ENCODE results near the gene SIDT1. TPM values are rescaled to one million over a fixed set of nuclear protein-coding genes. Genes with fewer than 3 reads are reported as not detected.

Gene SIDT1
- total and polyA plus RNA-seq, 2 donors (not counting 1 experiment from before 2014, with no cell fraction given), result 0.01 TPM; not detected in 1

DNA sequence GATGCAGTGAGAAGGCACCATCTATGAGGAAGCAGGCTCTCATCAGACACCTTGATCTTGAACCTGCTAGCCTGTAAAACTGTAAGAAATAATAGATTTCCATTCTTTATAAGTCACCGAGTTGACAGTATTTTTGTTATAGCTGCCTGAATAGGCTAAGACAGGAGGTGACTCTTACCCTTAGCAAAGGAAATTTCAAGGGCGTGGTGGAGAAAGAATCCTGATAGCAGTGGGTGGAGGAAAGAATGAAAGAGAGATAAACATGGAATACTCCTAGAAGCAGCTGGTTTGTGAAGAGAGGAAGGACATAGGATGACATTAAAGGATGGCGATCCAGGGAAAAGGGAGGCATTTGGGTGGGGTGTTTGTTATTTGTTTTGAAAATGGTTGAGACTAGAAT lies 41.4 kb downstream of the SIDT1 start:
- TF ChIP-seq EZH2 (IDR thresholded peaks at IDR 0.05; ENCODE audit: low read length, missing control alignments), result no peak
- TF ChIP-seq, protein P1, sequence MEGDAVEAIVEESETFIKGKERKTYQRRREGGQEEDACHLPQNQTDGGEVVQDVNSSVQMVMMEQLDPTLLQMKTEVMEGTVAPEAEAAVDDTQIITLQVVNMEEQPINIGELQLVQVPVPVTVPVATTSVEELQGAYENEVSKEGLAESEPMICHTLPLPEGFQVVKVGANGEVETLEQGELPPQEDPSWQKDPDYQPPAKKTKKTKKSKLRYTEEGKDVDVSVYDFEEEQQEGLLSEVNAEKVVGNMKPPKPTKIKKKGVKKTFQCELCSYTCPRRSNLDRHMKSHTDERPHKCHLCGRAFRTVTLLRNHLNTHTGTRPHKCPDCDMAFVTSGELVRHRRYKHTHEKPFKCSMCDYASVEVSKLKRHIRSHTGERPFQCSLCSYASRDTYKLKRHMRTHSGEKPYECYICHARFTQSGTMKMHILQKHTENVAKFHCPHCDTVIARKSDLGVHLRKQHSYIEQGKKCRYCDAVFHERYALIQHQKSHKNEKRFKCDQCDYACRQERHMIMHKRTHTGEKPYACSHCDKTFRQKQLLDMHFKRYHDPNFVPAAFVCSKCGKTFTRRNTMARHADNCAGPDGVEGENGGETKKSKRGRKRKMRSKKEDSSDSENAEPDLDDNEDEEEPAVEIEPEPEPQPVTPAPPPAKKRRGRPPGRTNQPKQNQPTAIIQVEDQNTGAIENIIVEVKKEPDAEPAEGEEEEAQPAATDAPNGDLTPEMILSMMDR (conservative IDR thresholded peaks at IDR 0.05 in 1 of 2, IDR thresholded peaks at IDR 0.05 in 1 of 2; ENCODE audit: low read depth in 1 of 2, low read length in 2 of 2), result no peak
- no peaks in the 10 kb centered on the region for H3K79me2 ChIP-seq (ENCODE audit: control insufficient read depth, insufficient read depth, low read length)
- H3K27ac ChIP-seq (ENCODE audit: insufficient read depth, low read length), result no peak overlapping the region
- no peak overlapping the region for H3K4me2 ChIP-seq (ENCODE audit: extremely low read depth, insufficient read depth, low read length)
- no peaks in the 10 kb centered on the region for H3K4me1 ChIP-seq (ENCODE audit: control insufficient read depth, extremely low read depth, insufficient read depth, low read length)
- H2AFZ ChIP-seq (ENCODE audit: low read length), result no peak overlapping the region
- H3K9ac ChIP-seq (ENCODE audit: insufficient read depth, low read length), result no peak overlapping the region
- H3K9me3 ChIP-seq (ENCODE audit: control insufficient read depth, insufficient read depth, low read depth, low read length), result no peaks in the 10 kb centered on the region
- H3K36me3 ChIP-seq (ENCODE audit: control insufficient read depth, insufficient read depth, low read length), result no peaks in the 10 kb centered on the region
- H3K4me3 ChIP-seq (replicated peaks in 1 of 4; ENCODE audit: control extremely low read depth in 1 of 4, insufficient read depth in 1 of 4, low read depth in 3 of 4, low read length in 4 of 4), result no peak overlapping the region
- no peak for DNase-seq (ENCODE audit: low read depth in 2 of 2)
- peaks cover 2% of the 10 kb centered on the region for H3K27me3 ChIP-seq (ENCODE audit: control insufficient read depth, insufficient read depth, low read length)
- H4K20me1 ChIP-seq (ENCODE audit: control insufficient read depth, extremely low read depth, insufficient read depth, low read length), result no peaks in the 10 kb centered on the region

DNA sequence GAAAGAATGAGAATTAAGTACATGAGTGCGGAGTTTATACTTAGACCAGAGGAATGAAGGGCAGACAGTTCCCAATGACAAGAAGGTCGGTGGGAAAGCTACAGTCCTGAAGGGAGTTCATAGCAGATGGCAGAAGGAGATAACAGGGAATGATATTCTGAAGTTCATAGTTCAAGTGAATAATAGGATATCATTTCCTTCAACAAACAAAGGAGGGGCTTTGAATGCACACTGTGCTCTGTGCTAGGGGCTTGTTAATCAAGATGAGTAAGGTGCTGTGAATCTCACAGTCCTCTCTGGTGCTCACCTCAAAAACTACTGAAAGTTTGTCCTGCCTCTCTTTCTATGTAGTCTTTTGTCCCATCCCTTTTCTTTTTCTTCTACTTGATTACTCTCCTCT lies 41.9 kb downstream of the SIDT1 start:
- no peak overlapping the region for H3K4me2 ChIP-seq (ENCODE audit: extremely low read depth, insufficient read depth, low read length)
- H3K9me3 ChIP-seq (ENCODE audit: control insufficient read depth, insufficient read depth, low read depth, low read length), result no peaks in the 10 kb centered on the region
- H3K79me2 ChIP-seq (ENCODE audit: control insufficient read depth, insufficient read depth, low read length), result no peaks in the 10 kb centered on the region
- no peak overlapping the region for H3K27ac ChIP-seq (ENCODE audit: insufficient read depth, low read length)
- peaks cover 2% of the 10 kb centered on the region for H3K27me3 ChIP-seq (ENCODE audit: control insufficient read depth, insufficient read depth, low read length)
- no peaks in the 10 kb centered on the region for H3K36me3 ChIP-seq (ENCODE audit: control insufficient read depth, insufficient read depth, low read length)
- no peak overlapping the region for H3K4me3 ChIP-seq (replicated peaks in 1 of 4; ENCODE audit: control extremely low read depth in 1 of 4, insufficient read depth in 1 of 4, low read depth in 3 of 4, low read length in 4 of 4)
- TF ChIP-seq, protein P1 (conservative IDR thresholded peaks at IDR 0.05 in 1 of 2, IDR thresholded peaks at IDR 0.05 in 1 of 2; ENCODE audit: low read depth in 1 of 2, low read length in 2 of 2), result no peak
- TF ChIP-seq EZH2 (IDR thresholded peaks at IDR 0.05; ENCODE audit: low read length, missing control alignments), result no peak
- H4K20me1 ChIP-seq (ENCODE audit: control insufficient read depth, extremely low read depth, insufficient read depth, low read length), result no peaks in the 10 kb centered on the region
- no peak overlapping the region for H3K9ac ChIP-seq (ENCODE audit: insufficient read depth, low read length)
- no peak overlapping the region for H2AFZ ChIP-seq (ENCODE audit: low read length)
- DNase-seq (ENCODE audit: low read depth in 2 of 2), result no peak
- no peaks in the 10 kb centered on the region for H3K4me1 ChIP-seq (ENCODE audit: control insufficient read depth, extremely low read depth, insufficient read depth, low read length)

DNA sequence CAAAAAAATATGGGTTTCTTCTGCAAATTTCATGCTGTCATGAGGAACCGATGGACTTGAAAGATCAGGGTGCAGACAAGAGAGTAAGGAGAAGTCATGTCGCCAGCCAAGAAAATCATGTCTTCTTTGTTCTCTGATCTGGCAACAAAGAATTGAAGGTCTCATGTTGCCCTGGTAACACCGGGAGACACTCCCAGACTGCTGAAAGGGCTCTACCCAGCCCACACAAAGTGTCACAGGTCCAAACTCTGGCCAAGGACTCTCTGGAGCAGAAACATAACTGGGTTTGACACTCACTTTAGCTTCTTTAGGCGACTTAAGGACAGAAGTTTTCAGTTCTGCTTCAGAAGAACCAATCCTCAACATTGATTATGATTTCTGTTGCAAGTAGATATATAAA lies 42.9 kb downstream of the SIDT1 start:
- DNase-seq (ENCODE audit: low read depth in 2 of 2), result no peak
- H3K4me3 ChIP-seq (replicated peaks in 1 of 4; ENCODE audit: control extremely low read depth in 1 of 4, insufficient read depth in 1 of 4, low read depth in 3 of 4, low read length in 4 of 4), result no peak overlapping the region
- TF ChIP-seq, protein P1 (conservative IDR thresholded peaks at IDR 0.05 in 1 of 2, IDR thresholded peaks at IDR 0.05 in 1 of 2; ENCODE audit: low read depth in 1 of 2, low read length in 2 of 2), result no peak
- TF ChIP-seq EZH2 (IDR thresholded peaks at IDR 0.05; ENCODE audit: low read length, missing control alignments), result no peak

More for the DNA sequence above, 42.9 kb downstream of the SIDT1 start:
- Histone ChIP-seq H3K27ac (ENCODE audit: insufficient read depth, low read length) (no peak overlapping the region), H3K4me2 (ENCODE audit: extremely low read depth, insufficient read depth, low read length) (no peak overlapping the region), H2AFZ (ENCODE audit: low read length) (no peak overlapping the region), H3K27me3 (ENCODE audit: control insufficient read depth, insufficient read depth, low read length) (peaks cover 2% of the 10 kb centered on the region), H3K4me1 (ENCODE audit: control insufficient read depth, extremely low read depth, insufficient read depth, low read length) (no peaks in the 10 kb centered on the region), H4K20me1 (ENCODE audit: control insufficient read depth, extremely low read depth, insufficient read depth, low read length) (no peaks in the 10 kb centered on the region), H3K36me3 (ENCODE audit: control insufficient read depth, insufficient read depth, low read length) (no peaks in the 10 kb centered on the region), H3K9ac (ENCODE audit: insufficient read depth, low read length) (no peak overlapping the region), H3K79me2 (ENCODE audit: control insufficient read depth, insufficient read depth, low read length) (no peaks in the 10 kb centered on the region), H3K9me3 (ENCODE audit: control insufficient read depth, insufficient read depth, low read depth, low read length) (no peaks in the 10 kb centered on the region)

All from fibroblast of lung (primary cell).